A549 (cell line): ENCODE results near the gene SMTNL2.

Source experiments
- CEBPB ChIP-seq, 2 experiments: fragments of >200 bp in 1 of 2; sonication (Bioruptor Twin) in 1 of 2; formaldehyde crosslinking in 1 of 2; IDR thresholded peaks; 2 replicates each; pipeline ENCODE4 v1.6.1; 2012 to 2016
- CHD4 ChIP-seq: fragments of 200-600 bp; sonication (generic); IDR thresholded peaks from 2 replicates; pipeline ENCODE4 v1.6.1; 2016; ENCODE audit warnings: antibody characterized with exemption, mild to moderate bottlenecking, borderline replicate concordance
- EP300 ChIP-seq, 2 experiments: fragments of >200 bp; sonication (Bioruptor Twin); formaldehyde crosslinking; IDR thresholded peaks; 2 replicates in 1 of 2; 3 replicates in 1 of 2; pipeline ENCODE4 v1.6.1; 2016 to 2017
- JUN ChIP-seq, 2 experiments: fragments of >200 bp; sonication (Bioruptor Twin); formaldehyde crosslinking; IDR thresholded peaks; 2 replicates in 1 of 2; 3 replicates in 1 of 2; pipeline ENCODE4 v1.6.1; 2016 to 2017
- NR3C1 ChIP-seq: fragments of >200 bp; sonication (Bioruptor Twin); formaldehyde crosslinking; IDR thresholded peaks from 3 replicates; pipeline ENCODE4 v1.6.1; 2017
- POLR2A ChIP-seq: IDR thresholded peaks from 2 replicates; pipeline ENCODE4 v1.6.1; 2012; ENCODE audit warnings: mild to moderate bottlenecking, low read length
- RFX5 ChIP-seq: fragments of 450-650 bp; IDR thresholded peaks from 2 replicates; pipeline ENCODE4 v1.7.1; 2014; ENCODE audit warnings: antibody characterized with exemption, mild to moderate bottlenecking, moderate library complexity
- USF2 ChIP-seq: fragments of 450-650 bp; IDR thresholded peaks from 2 replicates; pipeline ENCODE4 v1.6.1; 2014; ENCODE audit warnings: antibody characterized with exemption

- TF ChIP-seq CHD4 (no peak), EP300 (IDR thresholded peaks at IDR 0.05) (no peak), RFX5 (no peak), CEBPB (IDR thresholded peaks at IDR 0.05) (no peak), JUN (IDR thresholded peaks at IDR 0.05) (no peak), NR3C1 (no peak), POLR2A (no peak), USF2 (no peak)
Observed at GRCh38 chr17:4560837-4561256, 23.5 kb upstream of the SMTNL2 start.
